H1 (cell line): Measurements from ENCODE around the gene JAG2. TPM values are rescaled to one million over a fixed set of nuclear protein-coding genes. Genes with fewer than 3 reads are reported as not detected.

Experiments
- ASH2L ChIP-seq: fragments of 200-600, 300-600 bp; sonication (generic); IDR thresholded peaks from one replicate; pipeline ENCODE4 v1.7.1; 2017; ENCODE audit warnings: low read length
- BCL11A ChIP-seq, 2 experiments: IDR thresholded peaks; one replicate each; pipeline ENCODE4 v1.6.1; 2011; ENCODE audit warnings: low read depth in 2 of 2, low read length in 2 of 2, mild to moderate bottlenecking in 2 of 2
- CBX5 ChIP-seq: fragments of 300-800, 300-1000 bp; sonication (generic); IDR thresholded peaks from 2 replicates; pipeline ENCODE4 v1.7.1; 2016; ENCODE audit warnings: antibody characterized with exemption, low read length, low read depth
- CHD1 ChIP-seq: IDR thresholded peaks from 2 replicates; pipeline ENCODE4 v1.6.1; 2012; ENCODE audit warnings: low read depth, low read length, improper control_type of control experiment
- SP1 ChIP-seq: IDR thresholded peaks from 2 replicates; pipeline ENCODE4 v1.6.1; 2011; ENCODE audit warnings: low read depth, low read length
- TAF1 ChIP-seq: IDR thresholded peaks from 2 replicates; pipeline ENCODE4 v1.6.1; 2011; ENCODE audit warnings: mild to moderate bottlenecking, low read depth, low read length
- polyA plus RNA-seq, 7 experiments: library from polyadenylated mRNA; depleted of rRNA in 3 of 7; stranded (reverse) in 5 of 7; unstranded in 2 of 7; fragments of >200 nt in 5 of 7; fragments of 200-250 nt in 2 of 7; gene quantifications; 1 replicate in 5 of 7; 2 replicates in 1 of 7; 4 replicates in 1 of 7; pipeline versions ENCODE4 v1.2.1 to v1.2.3, GENCODE V29; 2011 to 2013; ENCODE audit warnings: missing spikeins in 2 of 7, mixed read lengths in 2 of 7
- total RNA-seq: library from RNA; stranded (reverse); fragmentation: NEBNext Ultra II Directional; extraction: Animal tissue kit (Norgen Biotek cat#: 25700); gene quantifications from 2 replicates; pipeline ENCODE4 v1.2.1, GENCODE V29; 2021
- TF ChIP-seq, protein P1 (sequence below): fragments of 300-600 bp; sonication (generic); IDR thresholded peaks from 2 replicates; pipeline ENCODE4 v1.7.1; 2012; ENCODE audit warnings: low read length, moderate library complexity, mild to moderate bottlenecking, inconsistent platforms; ENCODE audit not compliant: insufficient replicate concordance

Gene JAG2
- total and polyA plus RNA-seq, 2 of the 8 experiments (the other 6 are each of a cell fraction or from before 2014, with no cell fraction given) = 2.8 to 6.2 TPM

DNA sequence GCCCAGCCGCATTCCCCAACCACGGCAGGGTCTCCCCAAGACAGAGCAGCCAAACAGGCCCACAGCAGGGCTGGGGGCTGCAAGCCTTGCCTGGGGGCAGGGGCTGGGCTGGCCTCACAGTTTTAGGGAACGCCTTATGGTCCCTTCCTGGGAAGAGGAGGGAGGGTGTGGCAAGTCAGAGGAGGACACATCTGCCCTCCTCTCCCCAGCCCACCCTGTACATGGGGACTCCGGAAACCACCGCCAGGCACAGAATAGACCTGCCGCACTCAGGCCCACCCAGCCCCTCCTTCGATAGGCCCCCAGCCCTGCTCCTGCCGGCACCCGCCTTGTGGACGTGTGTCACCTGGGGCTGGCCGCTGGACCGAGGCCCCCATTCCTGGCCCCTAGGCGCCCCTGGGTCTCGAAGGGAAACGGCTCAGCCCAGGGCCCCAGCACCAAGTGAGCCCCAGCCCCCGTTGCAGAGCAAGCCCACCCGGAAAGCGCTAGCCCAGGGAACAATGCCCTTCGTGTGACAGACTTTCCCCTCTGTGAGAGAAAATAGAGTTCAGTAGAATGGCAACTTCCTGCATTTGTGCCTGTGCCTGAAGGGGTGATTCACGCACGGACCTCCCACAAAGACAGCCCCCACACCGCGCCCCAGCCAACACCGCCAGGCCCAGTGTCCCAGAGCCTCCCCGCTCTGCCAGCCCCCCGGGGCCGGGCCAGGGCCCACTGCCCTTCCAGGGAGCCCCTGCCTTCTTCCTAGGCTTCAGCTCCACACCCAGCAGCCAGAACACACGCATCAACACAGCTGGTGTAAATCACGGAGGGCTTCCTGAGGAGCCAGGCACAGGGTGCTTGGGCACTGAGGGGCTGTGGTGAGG lies 24.5 kb upstream of the JAG2 start (continued):
- TF ChIP-seq, protein P1, sequence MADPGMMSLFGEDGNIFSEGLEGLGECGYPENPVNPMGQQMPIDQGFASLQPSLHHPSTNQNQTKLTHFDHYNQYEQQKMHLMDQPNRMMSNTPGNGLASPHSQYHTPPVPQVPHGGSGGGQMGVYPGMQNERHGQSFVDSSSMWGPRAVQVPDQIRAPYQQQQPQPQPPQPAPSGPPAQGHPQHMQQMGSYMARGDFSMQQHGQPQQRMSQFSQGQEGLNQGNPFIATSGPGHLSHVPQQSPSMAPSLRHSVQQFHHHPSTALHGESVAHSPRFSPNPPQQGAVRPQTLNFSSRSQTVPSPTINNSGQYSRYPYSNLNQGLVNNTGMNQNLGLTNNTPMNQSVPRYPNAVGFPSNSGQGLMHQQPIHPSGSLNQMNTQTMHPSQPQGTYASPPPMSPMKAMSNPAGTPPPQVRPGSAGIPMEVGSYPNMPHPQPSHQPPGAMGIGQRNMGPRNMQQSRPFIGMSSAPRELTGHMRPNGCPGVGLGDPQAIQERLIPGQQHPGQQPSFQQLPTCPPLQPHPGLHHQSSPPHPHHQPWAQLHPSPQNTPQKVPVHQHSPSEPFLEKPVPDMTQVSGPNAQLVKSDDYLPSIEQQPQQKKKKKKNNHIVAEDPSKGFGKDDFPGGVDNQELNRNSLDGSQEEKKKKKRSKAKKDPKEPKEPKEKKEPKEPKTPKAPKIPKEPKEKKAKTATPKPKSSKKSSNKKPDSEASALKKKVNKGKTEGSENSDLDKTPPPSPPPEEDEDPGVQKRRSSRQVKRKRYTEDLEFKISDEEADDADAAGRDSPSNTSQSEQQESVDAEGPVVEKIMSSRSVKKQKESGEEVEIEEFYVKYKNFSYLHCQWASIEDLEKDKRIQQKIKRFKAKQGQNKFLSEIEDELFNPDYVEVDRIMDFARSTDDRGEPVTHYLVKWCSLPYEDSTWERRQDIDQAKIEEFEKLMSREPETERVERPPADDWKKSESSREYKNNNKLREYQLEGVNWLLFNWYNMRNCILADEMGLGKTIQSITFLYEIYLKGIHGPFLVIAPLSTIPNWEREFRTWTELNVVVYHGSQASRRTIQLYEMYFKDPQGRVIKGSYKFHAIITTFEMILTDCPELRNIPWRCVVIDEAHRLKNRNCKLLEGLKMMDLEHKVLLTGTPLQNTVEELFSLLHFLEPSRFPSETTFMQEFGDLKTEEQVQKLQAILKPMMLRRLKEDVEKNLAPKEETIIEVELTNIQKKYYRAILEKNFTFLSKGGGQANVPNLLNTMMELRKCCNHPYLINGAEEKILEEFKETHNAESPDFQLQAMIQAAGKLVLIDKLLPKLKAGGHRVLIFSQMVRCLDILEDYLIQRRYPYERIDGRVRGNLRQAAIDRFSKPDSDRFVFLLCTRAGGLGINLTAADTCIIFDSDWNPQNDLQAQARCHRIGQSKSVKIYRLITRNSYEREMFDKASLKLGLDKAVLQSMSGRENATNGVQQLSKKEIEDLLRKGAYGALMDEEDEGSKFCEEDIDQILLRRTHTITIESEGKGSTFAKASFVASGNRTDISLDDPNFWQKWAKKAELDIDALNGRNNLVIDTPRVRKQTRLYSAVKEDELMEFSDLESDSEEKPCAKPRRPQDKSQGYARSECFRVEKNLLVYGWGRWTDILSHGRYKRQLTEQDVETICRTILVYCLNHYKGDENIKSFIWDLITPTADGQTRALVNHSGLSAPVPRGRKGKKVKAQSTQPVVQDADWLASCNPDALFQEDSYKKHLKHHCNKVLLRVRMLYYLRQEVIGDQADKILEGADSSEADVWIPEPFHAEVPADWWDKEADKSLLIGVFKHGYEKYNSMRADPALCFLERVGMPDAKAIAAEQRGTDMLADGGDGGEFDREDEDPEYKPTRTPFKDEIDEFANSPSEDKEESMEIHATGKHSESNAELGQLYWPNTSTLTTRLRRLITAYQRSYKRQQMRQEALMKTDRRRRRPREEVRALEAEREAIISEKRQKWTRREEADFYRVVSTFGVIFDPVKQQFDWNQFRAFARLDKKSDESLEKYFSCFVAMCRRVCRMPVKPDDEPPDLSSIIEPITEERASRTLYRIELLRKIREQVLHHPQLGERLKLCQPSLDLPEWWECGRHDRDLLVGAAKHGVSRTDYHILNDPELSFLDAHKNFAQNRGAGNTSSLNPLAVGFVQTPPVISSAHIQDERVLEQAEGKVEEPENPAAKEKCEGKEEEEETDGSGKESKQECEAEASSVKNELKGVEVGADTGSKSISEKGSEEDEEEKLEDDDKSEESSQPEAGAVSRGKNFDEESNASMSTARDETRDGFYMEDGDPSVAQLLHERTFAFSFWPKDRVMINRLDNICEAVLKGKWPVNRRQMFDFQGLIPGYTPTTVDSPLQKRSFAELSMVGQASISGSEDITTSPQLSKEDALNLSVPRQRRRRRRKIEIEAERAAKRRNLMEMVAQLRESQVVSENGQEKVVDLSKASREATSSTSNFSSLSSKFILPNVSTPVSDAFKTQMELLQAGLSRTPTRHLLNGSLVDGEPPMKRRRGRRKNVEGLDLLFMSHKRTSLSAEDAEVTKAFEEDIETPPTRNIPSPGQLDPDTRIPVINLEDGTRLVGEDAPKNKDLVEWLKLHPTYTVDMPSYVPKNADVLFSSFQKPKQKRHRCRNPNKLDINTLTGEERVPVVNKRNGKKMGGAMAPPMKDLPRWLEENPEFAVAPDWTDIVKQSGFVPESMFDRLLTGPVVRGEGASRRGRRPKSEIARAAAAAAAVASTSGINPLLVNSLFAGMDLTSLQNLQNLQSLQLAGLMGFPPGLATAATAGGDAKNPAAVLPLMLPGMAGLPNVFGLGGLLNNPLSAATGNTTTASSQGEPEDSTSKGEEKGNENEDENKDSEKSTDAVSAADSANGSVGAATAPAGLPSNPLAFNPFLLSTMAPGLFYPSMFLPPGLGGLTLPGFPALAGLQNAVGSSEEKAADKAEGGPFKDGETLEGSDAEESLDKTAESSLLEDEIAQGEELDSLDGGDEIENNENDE = no peak
- TF ChIP-seq ASH2L = no peak
- TF ChIP-seq BCL11A (IDR thresholded peaks at IDR 0.05; ENCODE audit: low read depth in 2 of 2, low read length in 2 of 2) = no peak
- TF ChIP-seq CBX5 = no peak
- TF ChIP-seq SP1 = no peak
- TF ChIP-seq TAF1 = no peak
- no peak for TF ChIP-seq CHD1
